Heart left ventricle (tissue), 13 donors: Measurements from ENCODE around the gene KTN1.

Experiments
- CTCF ChIP-seq, 12 donors: fragments of 200-600 bp; sonication (generic) in 4 of 12; IDR thresholded peaks; one replicate each; pipeline versions ENCODE4 v1.5.0 to v1.8.0; 2018 to 2022; ENCODE audit warnings: antibody characterized with exemption in 12 of 12, mild to moderate bottlenecking in 5 of 12
- POLR2A ChIP-seq, 2 donors: fragments of 450-650 bp; IDR thresholded peaks; one replicate each; pipeline ENCODE4 v1.6.1; 2017; ENCODE audit warnings: antibody characterized with exemption in 2 of 2, mild to moderate bottlenecking in 2 of 2, moderate library complexity in 2 of 2
- donor health status: ischemic (EF 13 %, LVEDD 7.1; RV severe dilation, severe dysfunction).
- donor health status: DM: no; HTN: yes; CAD: no.
- donor health status: DM: no; HTN: no; CAD: no.
- donor health status: ischemic (EF 25% LVEDD 6.9; RV normal size, moderate dysfunction).
- donor health status: ischemic (EF 25% LVEDD 5.7; RV mildly dilated, moderate dysfunction).
- donor health status: ischemic (EF 35%, LVEDD 5.7; RV mildly dilated, moderate dysfunction).
- donor health status: nonischemic (EF 11% LVEDD 7.7; RV severe dilation, severe dysfunction).
- donor health status: DM: yes; HTN: yes; CAD: no.
- donor health status: PGD.
- donor health status: ischemic (EF 29% LVEDD 5.4; RV normal size, mild dysfunction).
- donor health status: nonischemic (EF 23%, LVEDD 6.1; RV moderate dilation, normal function).

- no peak for TF ChIP-seq POLR2A (IDR thresholded peaks at IDR 0.05)
- peak; percentile 42 to 79 (median 68) for TF ChIP-seq CTCF (IDR thresholded peaks at IDR 0.05)
Observed at GRCh38 chr14:55707365-55707804, 127.4 kb downstream of the KTN1 start.
